ENCODE measurements around the gene TCL1B. TPM values are rescaled to one million over a fixed set of nuclear protein-coding genes. Genes with fewer than 3 reads are reported as not detected.

TCL1B gene
- not detected for total RNA-seq

GRCh38 chr14:95685978-95686922 lies at the start of gene TCL1B:
TSS of gene TCL1B (plus strand) at chr14:95686426. CDS start at chr14:95686468, 42 bp downstream.
- Histone ChIP-seq H3K27ac (no peak within 1 kb of the TSS), H3K27me3 (no peaks in the 10 kb centered on the region), H3K9me3 (no peaks in the 10 kb centered on the region), H3K4me3 (no peak within 1 kb of the TSS), H3K36me3 (no peaks in the 10 kb centered on the region), H3K4me1 (no peaks in the 10 kb centered on the region)
- intact Hi-C loops (cut with DNase I), result no loop called here
- no peak for TF ChIP-seq CTCF (IDR thresholded peaks at IDR 0.05)
- no peak for DNase-seq (ENCODE audit: low spot score in 2 of 2)

GRCh38 chr14:95644981-95645380 lies 41.2 kb upstream of the TCL1B start:
- no peak for DNase-seq (ENCODE audit: low spot score in 2 of 2)
- Histone ChIP-seq H3K27me3 (no peaks in the 10 kb centered on the region), H3K4me1 (no peaks in the 10 kb centered on the region), H3K4me3 (no peak overlapping the region), H3K27ac (no peak overlapping the region), H3K36me3 (no peaks in the 10 kb centered on the region), H3K9me3 (no peaks in the 10 kb centered on the region)
- TF ChIP-seq CTCF (IDR thresholded peaks at IDR 0.05), result no peak
- intact Hi-C loops (cut with DNase I), result no loop called here

GRCh38 chr14:95645389-95645996 lies 40.7 kb upstream of the TCL1B start:
- no peak overlapping the region for H3K4me3 ChIP-seq
- DNase-seq (ENCODE audit: low spot score in 2 of 2), result no peak
- no peaks in the 10 kb centered on the region for H3K36me3 ChIP-seq
- no peak overlapping the region for H3K27ac ChIP-seq
- intact Hi-C loops (cut with DNase I), result no loop called here
- H3K9me3 ChIP-seq, result no peaks in the 10 kb centered on the region
- no peak for TF ChIP-seq CTCF (IDR thresholded peaks at IDR 0.05)
- no peaks in the 10 kb centered on the region for H3K27me3 ChIP-seq
- no peaks in the 10 kb centered on the region for H3K4me1 ChIP-seq

- intact Hi-C loops (cut with DNase I), result no loop called here
- TF ChIP-seq CTCF (IDR thresholded peaks at IDR 0.05), result no peak
- no peak for DNase-seq (ENCODE audit: low spot score in 2 of 2)
- Histone ChIP-seq H3K4me3 (no peak overlapping the region), H3K9me3 (no peaks in the 10 kb centered on the region), H3K36me3 (no peaks in the 10 kb centered on the region), H3K27me3 (no peaks in the 10 kb centered on the region), H3K27ac (no peak overlapping the region), H3K4me1 (no peaks in the 10 kb centered on the region)
Observed at GRCh38 chr14:95647926-95648325, 38.3 kb upstream of the TCL1B start.

- Histone ChIP-seq H3K27me3 (no peaks in the 10 kb centered on the region), H3K4me3 (no peak overlapping the region), H3K27ac (no peak overlapping the region), H3K4me1 (no peaks in the 10 kb centered on the region), H3K36me3 (no peaks in the 10 kb centered on the region), H3K9me3 (no peaks in the 10 kb centered on the region)
- intact Hi-C loops (cut with DNase I), result no loop called here
- no peak for TF ChIP-seq CTCF (IDR thresholded peaks at IDR 0.05)
- DNase-seq (ENCODE audit: low spot score in 2 of 2), result no peak
Observed at GRCh38 chr14:95649230-95649629, 37.0 kb upstream of the TCL1B start.
